GM12878 (cell line): ENCODE results near the gene GUCY1A1. TPM values are rescaled to one million over a fixed set of nuclear protein-coding genes. Genes with fewer than 3 reads are reported as not detected.
A peak's percentile ranks its signal among the peaks of the same experiment; 100 is the strongest.

Source experiments
- ATAC-seq: fragments of 200-7000 bp; cut with Tn5 transposase; 3 replicates; pipeline ENCODE4 v1.9.1; 2020; ENCODE audit warnings: mild to moderate bottlenecking, moderate library complexity
- BruUV-seq: library from RNA; stranded (reverse); fragments of 400-500 nt; replicated peaks from 2 replicates; lab custom pipeline; 2021; lab: Mats Ljungman, UMichigan
- CTCF ChIA-PET: fragments of 300-600 bp; sonication (Branson Sonifier 250); formaldehyde crosslinking; extraction: SDS; loops from one replicate; lab custom pipeline; 2021; ENCODE audit warnings: inconsistent platforms; lab: Yijun Ruan, JAX
- POLR2A ChIA-PET: fragments of 350-600 bp; formaldehyde crosslinking; extraction: SDS; loops from one replicate; lab custom pipeline; 2021; ENCODE audit warnings: inconsistent platforms; lab: Charles Lee
- RAD21 ChIA-PET: fragments of 300-600 bp; sonication (Branson Sonifier 250); formaldehyde crosslinking; loops from one replicate; lab custom pipeline; 2023; ENCODE audit warnings: antibody characterized with exemption; ENCODE audit not compliant: unreplicated experiment; lab: Charles Lee
- SMC1A ChIA-PET: fragments of 300-600 bp; sonication (Branson Sonifier 250); formaldehyde crosslinking; loops from one replicate; lab custom pipeline; 2023; ENCODE audit not compliant: unreplicated experiment, uncharacterized antibody; lab: Charles Lee
- DNase-seq: peaks from one replicate; pipeline ENCODE4 v3.0.0-alpha.2; 2011; ENCODE audit warnings: low read depth, low spot score
- FAIRE-seq: peaks from 3 replicates; lab custom pipeline; 2011; peaks lifted over from hg19 to GRCh38; lab: Jason Lieb, UNC
- H2AFZ ChIP-seq: 2 replicates; pipeline ENCODE4 v1.6.0; 2011; ENCODE audit warnings: low read depth, low read length, control low read depth; ENCODE audit not compliant: control insufficient read depth
- H3K27ac ChIP-seq: 2 replicates; pipeline ENCODE4 v1.5.1; 2011; ENCODE audit warnings: control low read depth; ENCODE audit not compliant: control insufficient read depth, insufficient read depth
- H3K27me3 ChIP-seq, 2 experiments: replicated peaks in 1 of 2; 2 replicates each; pipeline versions ENCODE4 v1.6.0 to v1.6.1; 2011; ENCODE audit warnings: low read length in 1 of 2; ENCODE audit not compliant: control insufficient read depth in 2 of 2, insufficient read depth in 2 of 2
- H3K36me3 ChIP-seq, 2 experiments: 2 replicates each; pipeline ENCODE4 v1.5.1; 2011; ENCODE audit warnings: low read length in 1 of 2; ENCODE audit not compliant: control insufficient read depth in 2 of 2, insufficient read depth in 2 of 2
- H3K4me1 ChIP-seq: 2 replicates; pipeline ENCODE4 v1.6.1; 2011; ENCODE audit warnings: mild to moderate bottlenecking, low read length, moderate library complexity, mixed read lengths; ENCODE audit not compliant: control insufficient read depth, insufficient read depth
- H3K4me2 ChIP-seq: 2 replicates; pipeline ENCODE4 v1.6.0; 2011; ENCODE audit warnings: control low read depth; ENCODE audit not compliant: control insufficient read depth, insufficient read depth
- H3K4me3 ChIP-seq: fragments of 200-600 bp; sonication (generic); 2 replicates; pipeline ENCODE4 v1.5.1; 2016
- H3K79me2 ChIP-seq: 2 replicates; pipeline ENCODE4 v1.6.0; 2011; ENCODE audit warnings: low read length; ENCODE audit not compliant: control insufficient read depth, insufficient read depth
- H3K9ac ChIP-seq: 2 replicates; pipeline ENCODE4 v1.8.0; 2011; ENCODE audit warnings: low read length, control low read depth, mixed read lengths; ENCODE audit not compliant: control insufficient read depth, insufficient read depth
- H3K9me3 ChIP-seq: replicated peaks from 3 replicates; pipeline ENCODE4 v1.5.1; 2011; ENCODE audit warnings: mild to moderate bottlenecking, low read length; ENCODE audit not compliant: control insufficient read depth, insufficient read depth
- H4K20me1 ChIP-seq: 2 replicates; pipeline ENCODE4 v1.6.0; 2011; ENCODE audit not compliant: control insufficient read depth, insufficient read depth
- ATF7 ChIP-seq: fragments of 450-650 bp; IDR thresholded peaks from 2 replicates; pipeline ENCODE4 v1.6.1; 2016; ENCODE audit warnings: low read depth, mild to moderate bottlenecking
- BRCA1 ChIP-seq: IDR thresholded peaks from 2 replicates; pipeline ENCODE4 v1.6.1; 2011; ENCODE audit warnings: low read depth, low read length, improper control_type of control experiment
- RAD51 ChIP-seq: fragments of 450-650 bp; IDR thresholded peaks from 2 replicates; pipeline ENCODE4 v1.6.1; 2016; ENCODE audit warnings: moderate library complexity, mild to moderate bottlenecking, inconsistent platforms
- SREBF2 ChIP-seq: IDR thresholded peaks from 2 replicates; pipeline ENCODE4 v1.6.1; 2012; ENCODE audit warnings: mild to moderate bottlenecking, low read length
- STAT3 ChIP-seq: IDR thresholded peaks from 2 replicates; pipeline ENCODE4 v1.6.1; 2011; ENCODE audit warnings: low read depth, low read length, improper control_type of control experiment
- SUPT20H ChIP-seq: IDR thresholded peaks from 2 replicates; pipeline ENCODE4 v1.6.1; 2011; ENCODE audit warnings: low read depth, mild to moderate bottlenecking, low read length, moderate library complexity, borderline replicate concordance; ENCODE audit not compliant: control insufficient read depth
- ZZZ3 ChIP-seq: IDR thresholded peaks from 2 replicates; pipeline ENCODE4 v1.6.1; 2011; ENCODE audit warnings: low read depth; ENCODE audit not compliant: control insufficient read depth, insufficient read length
- WGBS: methylation state at CpG from one replicate; pipeline ENCODE4 v1.1.6; 2016; ENCODE audit warnings: low lambda C conversion rate; ENCODE audit not compliant: insufficient replicate concordance, insufficient coverage; ENCODE audit errors: missing lambda C conversion rate; 5-methylcytosine and 5-hydroxymethylcytosine counted together
- in situ Hi-C: fragments of 300-500 bp; cut with MboI; formaldehyde crosslinking; loops from 9 replicates; pipeline ENCODE4 v1.14.3; 2018; ENCODE audit warnings: mixed read lengths
- intact Hi-C: fragments of 100-400 bp; cut with micrococcal nuclease; formaldehyde crosslinking; loops from one replicate; pipeline ENCODE4 v1.14.2; 2022; ENCODE audit not compliant: unreplicated experiment
- polyA plus RNA-seq, 11 experiments: library from polyadenylated mRNA; depleted of rRNA in 4 of 11; unstranded in 6 of 11; stranded (reverse) in 5 of 11; fragments of >200 nt; fragmentation: Nextera tagmentation in 4 of 11; fragmentation: Illumina TruSeq in 1 of 11; extraction: Ambion mirVana in 4 of 11; extraction: Trizol in 1 of 11; gene quantifications; 1 replicate in 1 of 11; 2 replicates in 10 of 11; pipeline versions ENCODE4 v1.2.1 to v1.2.3, GENCODE V29; 2011 to 2016; ENCODE audit warnings: inconsistent platforms in 2 of 11, missing spikeins in 2 of 11, low read depth in 1 of 11
- total RNA-seq, 4 experiments: library from RNA; depleted of rRNA in 3 of 4; stranded (reverse); fragments of >200 nt in 3 of 4; fragmentation: Illumina TruSeq in 1 of 4; extraction: Trizol in 1 of 4; gene quantifications; 2 replicates each; pipeline versions ENCODE4 v1.2.1 to v1.2.3, GENCODE V29; 2013 to 2021
- TF ChIP-seq, protein P1 (sequence below): fragments of 450-650 bp; IDR thresholded peaks from 2 replicates; pipeline ENCODE4 v1.6.1; 2017; ENCODE audit warnings: borderline replicate concordance
- TF ChIP-seq, protein P2 (sequence below): fragments of 450-650 bp; formaldehyde crosslinking; IDR thresholded peaks from 2 replicates; pipeline ENCODE4 v1.5.0; 2022; ENCODE audit warnings: mild to moderate bottlenecking, missing genetic modification characterization
- TF ChIP-seq, protein P3 (sequence below): fragments of 450-650 bp; IDR thresholded peaks from 2 replicates; pipeline ENCODE4 v1.6.1; 2017; ENCODE audit warnings: mild to moderate bottlenecking

Gene GUCY1A1
- total and polyA plus RNA-seq, 10 of the 15 experiments (the other 5 are each of a cell fraction or from before 2014, with no cell fraction given) = 0.44 to 22.6 (median 0.55) TPM

DNA sequence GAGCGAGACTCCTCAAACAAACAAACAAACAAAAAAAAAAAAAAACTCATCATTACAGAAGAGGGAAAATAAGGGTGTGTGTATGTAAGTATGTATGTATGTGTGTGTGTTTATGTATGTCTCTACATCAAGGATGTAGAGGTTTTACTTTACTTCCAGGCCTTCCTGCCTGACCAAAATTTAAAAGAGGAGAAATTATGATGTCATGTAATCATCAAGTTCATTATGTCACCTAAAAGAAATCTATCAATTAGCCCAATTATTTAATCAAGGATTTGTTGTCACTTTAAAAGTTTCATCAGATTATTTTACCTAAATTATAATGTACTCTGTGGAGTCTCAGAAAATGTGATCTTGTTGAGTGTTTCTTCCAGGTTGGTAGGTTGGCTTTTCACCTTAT, 21.6 kb downstream of the GUCY1A1 start:
- RAD21 ChIA-PET = no interaction called here

DNA sequence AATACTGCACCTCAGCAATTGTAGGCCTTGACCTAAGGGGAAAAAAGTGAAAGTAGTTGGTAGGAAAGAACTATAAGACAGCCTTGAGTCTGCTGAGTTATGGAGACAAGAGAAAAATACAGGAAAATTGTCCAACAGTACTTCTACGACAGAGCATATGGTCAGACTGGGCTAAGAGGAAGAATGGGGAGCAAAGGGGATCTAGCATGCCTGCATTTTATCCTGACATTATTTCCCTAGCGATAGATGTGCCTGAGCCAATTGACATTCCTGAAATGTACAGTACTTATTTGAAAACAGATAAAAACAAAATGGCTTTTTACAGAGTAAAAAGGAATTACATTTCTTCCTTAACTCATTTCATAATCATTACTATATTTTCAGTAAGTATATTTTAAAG, 22.2 kb downstream of the GUCY1A1 start:
- Histone ChIP-seq H3K4me3 (no peak overlapping the region), H4K20me1 (no peaks in the 10 kb centered on the region), H3K27ac (no peak overlapping the region), H2AFZ (no peak overlapping the region), H3K4me1 (no peaks in the 10 kb centered on the region), H3K79me2 (no peaks in the 10 kb centered on the region), H3K36me3 (no peaks in the 10 kb centered on the region), H3K4me2 (no peak overlapping the region), H3K9me3 (no peaks in the 10 kb centered on the region), H3K27me3 (no peaks in the 10 kb centered on the region), H3K9ac (no peak overlapping the region)
- no TSS peak for BruUV-seq
- no peak for FAIRE-seq
- WGBS = 58% methylated on average over 2 of the region's 2 CpGs
- POLR2A ChIA-PET = no interaction called here
- ATAC-seq = no peak
- CTCF ChIA-PET = no interaction called here
- RAD21 ChIA-PET = interaction anchor here (1.2 kb wide), 1 partner anchor 21 kb away, joined by 5 read pairs; no protein-coding TSS in a partner anchor
- in situ Hi-C loops (no loop called here), intact Hi-C loops (no loop called here)
- DNase-seq = no peak
- SMC1A ChIA-PET = interaction anchor here (1.4 kb wide), 1 partner anchor 160 kb away, joined by 9 read pairs; no protein-coding TSS in a partner anchor
- TF ChIP-seq, protein P1, sequence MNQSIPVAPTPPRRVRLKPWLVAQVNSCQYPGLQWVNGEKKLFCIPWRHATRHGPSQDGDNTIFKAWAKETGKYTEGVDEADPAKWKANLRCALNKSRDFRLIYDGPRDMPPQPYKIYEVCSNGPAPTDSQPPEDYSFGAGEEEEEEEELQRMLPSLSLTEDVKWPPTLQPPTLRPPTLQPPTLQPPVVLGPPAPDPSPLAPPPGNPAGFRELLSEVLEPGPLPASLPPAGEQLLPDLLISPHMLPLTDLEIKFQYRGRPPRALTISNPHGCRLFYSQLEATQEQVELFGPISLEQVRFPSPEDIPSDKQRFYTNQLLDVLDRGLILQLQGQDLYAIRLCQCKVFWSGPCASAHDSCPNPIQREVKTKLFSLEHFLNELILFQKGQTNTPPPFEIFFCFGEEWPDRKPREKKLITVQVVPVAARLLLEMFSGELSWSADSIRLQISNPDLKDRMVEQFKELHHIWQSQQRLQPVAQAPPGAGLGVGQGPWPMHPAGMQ = no peak
- TF ChIP-seq, protein P2, sequence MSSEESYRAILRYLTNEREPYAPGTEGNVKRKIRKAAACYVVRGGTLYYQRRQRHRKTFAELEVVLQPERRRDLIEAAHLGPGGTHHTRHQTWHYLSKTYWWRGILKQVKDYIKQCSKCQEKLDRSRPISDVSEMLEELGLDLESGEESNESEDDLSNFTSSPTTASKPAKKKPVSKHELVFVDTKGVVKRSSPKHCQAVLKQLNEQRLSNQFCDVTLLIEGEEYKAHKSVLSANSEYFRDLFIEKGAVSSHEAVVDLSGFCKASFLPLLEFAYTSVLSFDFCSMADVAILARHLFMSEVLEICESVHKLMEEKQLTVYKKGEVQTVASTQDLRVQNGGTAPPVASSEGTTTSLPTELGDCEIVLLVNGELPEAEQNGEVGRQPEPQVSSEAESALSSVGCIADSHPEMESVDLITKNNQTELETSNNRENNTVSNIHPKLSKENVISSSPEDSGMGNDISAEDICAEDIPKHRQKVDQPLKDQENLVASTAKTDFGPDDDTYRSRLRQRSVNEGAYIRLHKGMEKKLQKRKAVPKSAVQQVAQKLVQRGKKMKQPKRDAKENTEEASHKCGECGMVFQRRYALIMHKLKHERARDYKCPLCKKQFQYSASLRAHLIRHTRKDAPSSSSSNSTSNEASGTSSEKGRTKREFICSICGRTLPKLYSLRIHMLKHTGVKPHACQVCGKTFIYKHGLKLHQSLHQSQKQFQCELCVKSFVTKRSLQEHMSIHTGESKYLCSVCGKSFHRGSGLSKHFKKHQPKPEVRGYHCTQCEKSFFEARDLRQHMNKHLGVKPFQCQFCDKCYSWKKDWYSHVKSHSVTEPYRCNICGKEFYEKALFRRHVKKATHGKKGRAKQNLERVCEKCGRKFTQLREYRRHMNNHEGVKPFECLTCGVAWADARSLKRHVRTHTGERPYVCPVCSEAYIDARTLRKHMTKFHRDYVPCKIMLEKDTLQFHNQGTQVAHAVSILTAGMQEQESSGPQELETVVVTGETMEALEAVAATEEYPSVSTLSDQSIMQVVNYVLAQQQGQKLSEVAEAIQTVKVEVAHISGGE (CRISPR knock-in tag) = no peak
- no peak for TF ChIP-seq RAD51
- TF ChIP-seq ZZZ3 = no peak
- TF ChIP-seq BRCA1 = no peak

More for the DNA sequence above, 21.6 kb downstream of the GUCY1A1 start:
- BruUV-seq = no TSS peak
- TF ChIP-seq, protein P3, sequence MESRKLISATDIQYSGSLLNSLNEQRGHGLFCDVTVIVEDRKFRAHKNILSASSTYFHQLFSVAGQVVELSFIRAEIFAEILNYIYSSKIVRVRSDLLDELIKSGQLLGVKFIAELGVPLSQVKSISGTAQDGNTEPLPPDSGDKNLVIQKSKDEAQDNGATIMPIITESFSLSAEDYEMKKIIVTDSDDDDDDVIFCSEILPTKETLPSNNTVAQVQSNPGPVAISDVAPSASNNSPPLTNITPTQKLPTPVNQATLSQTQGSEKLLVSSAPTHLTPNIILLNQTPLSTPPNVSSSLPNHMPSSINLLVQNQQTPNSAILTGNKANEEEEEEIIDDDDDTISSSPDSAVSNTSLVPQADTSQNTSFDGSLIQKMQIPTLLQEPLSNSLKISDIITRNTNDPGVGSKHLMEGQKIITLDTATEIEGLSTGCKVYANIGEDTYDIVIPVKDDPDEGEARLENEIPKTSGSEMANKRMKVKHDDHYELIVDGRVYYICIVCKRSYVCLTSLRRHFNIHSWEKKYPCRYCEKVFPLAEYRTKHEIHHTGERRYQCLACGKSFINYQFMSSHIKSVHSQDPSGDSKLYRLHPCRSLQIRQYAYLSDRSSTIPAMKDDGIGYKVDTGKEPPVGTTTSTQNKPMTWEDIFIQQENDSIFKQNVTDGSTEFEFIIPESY = no peak
- TF ChIP-seq SREBF2 (no peak), SUPT20H (no peak), STAT3 (no peak), ATF7 (peak; percentile 66)
- Histone ChIP-seq H3K4me2 (no peak overlapping the region), H3K4me1 (no peaks in the 10 kb centered on the region), H4K20me1 (no peaks in the 10 kb centered on the region), H3K27me3 (no peaks in the 10 kb centered on the region), H3K79me2 (no peaks in the 10 kb centered on the region), H3K27ac (no peak overlapping the region), H3K9me3 (no peaks in the 10 kb centered on the region), H3K4me3 (no peak overlapping the region), H2AFZ (no peak overlapping the region), H3K36me3 (no peaks in the 10 kb centered on the region), H3K9ac (no peak overlapping the region)
- in situ Hi-C loops (no loop called here), intact Hi-C loops (no loop called here)
- ChIA-PET SMC1A (no interaction called here), POLR2A (interaction anchor here (1.5 to 1.6 kb wide), 2 partner anchors 16 to 70 kb away, joined by 4 read pairs; partner anchors contain the start of gene GUCY1B1), CTCF (no interaction called here)
- DNase-seq (no peak), FAIRE-seq (no peak), ATAC-seq (no peak)
- 100% methylated on average over 1 of the region's 1 CpG for WGBS
